Measurements from ENCODE around the gene PRAMEF2.
"Not testable (repeated sequence)": the region's sequence is repeated elsewhere in the genome, so short reads cannot be mapped to it uniquely, and the experiment has no call there.

Gene PRAMEF2

GRCh38 chr1:12856786-12857185 is at the start of gene PRAMEF2:
PRAMEF2 (plus strand) TSS chr1:12857086; CDS start chr1:12859010, 1,924 bp downstream.
- DNase-seq, result not testable (repeated sequence)

DNA sequence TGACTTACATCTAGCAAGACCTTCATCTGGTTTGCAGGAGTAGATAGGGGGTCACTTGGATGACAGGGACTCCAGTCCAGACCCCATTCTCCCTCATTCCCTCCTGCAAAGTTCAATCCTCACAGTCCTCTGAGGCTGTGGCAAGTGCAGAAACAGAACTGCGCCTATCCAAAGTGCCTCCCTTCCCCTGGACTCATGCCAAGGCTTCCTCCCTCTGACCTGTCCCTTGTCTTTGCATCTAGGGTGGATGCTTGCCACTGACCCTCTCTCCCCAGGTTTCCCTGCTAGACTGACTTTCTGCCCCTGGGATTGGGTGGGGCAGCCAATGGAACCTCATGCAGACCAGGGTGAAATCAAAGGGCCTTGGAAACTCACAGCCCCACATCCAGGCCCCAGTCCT is 47.0 kb upstream of the PRAMEF2 start:
- no peak for DNase-seq

GRCh38 chr1:12810691-12811408 is 46.0 kb upstream of the PRAMEF2 start:
- no peak for DNase-seq

DNA sequence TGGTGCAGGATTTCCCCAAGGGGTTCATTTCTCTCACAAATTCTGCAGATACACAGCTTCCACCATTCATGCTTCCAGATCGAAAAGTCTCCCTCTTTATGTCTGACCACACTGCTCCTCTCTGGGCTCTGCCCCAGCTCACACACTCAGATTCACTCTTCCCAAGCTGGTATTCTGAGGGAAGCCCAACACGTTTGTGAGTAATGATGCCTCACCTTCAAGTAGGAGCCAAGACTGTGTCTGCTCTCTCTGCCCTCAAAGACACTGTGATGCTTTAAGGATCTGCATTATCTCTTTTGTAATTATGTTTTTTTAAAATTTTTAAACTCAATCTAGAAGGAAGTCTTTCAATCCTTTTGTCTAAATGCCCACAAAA is 45.5 kb upstream of the PRAMEF2 start:
- DNase-seq, result no peak

- not testable (repeated sequence) for DNase-seq
Measured at GRCh38 chr1:12819061-12819460, 37.8 kb upstream of the PRAMEF2 start.

GRCh38 chr1:12831310-12831709 is 25.6 kb upstream of the PRAMEF2 start, which contains the start of gene PRAMEF11:
PRAMEF11 (minus strand) TSS chr1:12831410; CDS start chr1:12828789, 2,621 bp downstream.
- not testable (repeated sequence) for DNase-seq

- DNase-seq, result not testable (repeated sequence)
Measured at GRCh38 chr1:12833251-12833650, 23.6 kb upstream of the PRAMEF2 start.

- not testable (repeated sequence) for DNase-seq
Measured at GRCh38 chr1:12848620-12849019, 8.3 kb upstream of the PRAMEF2 start, which contains the start of gene HNRNPCL1. HNRNPCL1 (minus strand) TSS chr1:12848720; CDS start chr1:12848289, 431 bp downstream.

- no peak for DNase-seq
Measured at GRCh38 chr1:12851779-12852178, 5.1 kb upstream of the PRAMEF2 start.

DNA sequence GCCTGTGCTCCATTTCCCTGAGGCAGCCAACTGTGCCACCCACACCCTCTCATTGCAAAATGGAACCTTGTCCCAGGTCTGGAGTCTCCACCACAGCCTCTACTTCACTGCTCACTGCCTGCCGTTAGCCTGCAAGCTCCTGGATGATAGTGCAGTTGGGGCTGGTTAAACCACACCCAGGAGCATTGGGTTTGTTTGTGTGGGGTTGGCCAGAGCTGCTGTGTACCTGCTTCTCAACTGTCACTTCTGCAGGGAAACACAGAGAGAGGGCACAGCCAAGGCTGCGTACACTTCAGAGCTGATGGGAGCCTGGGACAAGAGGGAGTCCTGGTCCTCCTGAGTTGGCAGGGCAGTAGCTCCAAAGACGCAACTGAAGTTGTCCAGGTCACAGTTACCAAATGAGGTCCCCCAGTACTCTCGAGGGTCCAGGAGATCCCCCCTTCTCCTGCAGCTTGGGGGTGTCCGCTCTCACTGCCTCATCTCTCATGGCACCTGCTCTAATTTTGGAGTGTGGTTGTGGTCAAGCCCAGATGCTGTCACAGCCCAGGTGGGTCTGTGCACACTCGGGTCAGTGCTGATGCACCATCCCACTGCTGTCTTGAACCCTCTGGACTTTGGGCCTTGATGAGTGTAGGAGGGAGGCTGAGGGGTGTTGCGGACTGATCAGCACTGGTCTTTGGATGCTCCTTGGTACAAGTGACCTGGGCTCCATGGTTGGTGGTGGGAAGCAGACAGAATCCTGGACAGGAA is 6.4 kb downstream of the PRAMEF2 start:
- not testable (repeated sequence) for DNase-seq

GRCh38 chr1:12878453-12878852 is 21.6 kb downstream of the PRAMEF2 start:
- not testable (repeated sequence) for DNase-seq

DNA sequence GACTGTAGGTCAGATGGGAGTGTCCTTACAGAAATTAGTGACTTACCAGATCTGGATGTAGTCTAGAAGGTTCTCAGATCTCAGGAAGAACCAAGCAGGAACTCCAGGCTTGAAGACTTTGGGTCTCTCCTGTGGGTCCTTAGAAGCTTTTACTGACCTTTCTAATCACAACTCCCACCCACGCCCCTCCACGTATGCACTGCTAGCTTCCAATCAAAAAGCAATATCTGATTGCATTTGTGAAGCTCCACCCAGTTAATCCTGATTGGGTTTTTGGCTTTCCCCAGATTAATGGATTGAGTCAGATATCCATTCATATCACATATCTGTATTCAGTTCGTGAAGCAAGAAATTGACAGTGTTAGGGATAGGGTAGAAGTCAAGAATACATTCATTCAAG is 29.2 kb downstream of the PRAMEF2 start, which contains the start of gene PRAMEF4:
Gene PRAMEF4, minus strand, starts transcription at position 101 of the 400 bp plus-strand sequence. CDS start 2,807 bp downstream, outside the sequence.
- DNase-seq, result not testable (repeated sequence)

DNA sequence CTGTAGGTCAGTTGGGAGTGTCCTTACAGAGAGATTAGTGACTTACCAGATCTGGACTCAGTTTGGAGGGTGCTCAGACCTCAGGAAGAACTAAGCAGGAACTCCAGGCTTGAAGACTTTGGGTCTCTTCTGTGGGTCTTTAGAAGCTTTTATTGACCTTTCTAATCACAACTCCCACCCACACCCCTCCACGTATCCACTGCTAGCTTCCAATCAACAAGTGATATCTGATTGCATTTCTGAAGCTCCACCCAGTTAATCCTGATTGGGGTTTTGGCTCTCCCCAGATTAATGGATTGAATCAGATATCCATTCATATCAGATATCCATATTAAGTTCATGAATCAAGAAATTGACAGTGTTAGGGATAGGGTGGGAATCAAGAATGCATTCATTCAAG is 41.3 kb downstream of the PRAMEF2 start, which contains the start of gene PRAMEF10:
Gene PRAMEF10, minus strand, starts transcription at position 101 of the 400 bp plus-strand sequence. CDS start 2,423 bp downstream, outside the sequence.
- DNase-seq, result not testable (repeated sequence)

GRCh38 chr1:12899186-12899585 is 42.3 kb downstream of the PRAMEF2 start:
- not testable (repeated sequence) for DNase-seq

GRCh38 chr1:12903793-12904572 is 47.1 kb downstream of the PRAMEF2 start:
- not testable (repeated sequence) for DNase-seq
